Calu3 (cell line): ENCODE data around the gene HRH2. TPM values are rescaled to one million over a fixed set of nuclear protein-coding genes. Genes with fewer than 3 reads are reported as not detected.
"Not testable (repeated sequence)": the region's sequence is repeated elsewhere in the genome, so short reads cannot be mapped to it uniquely, and the experiment has no call there.

Experiments used
- BruUV-seq: library from RNA; stranded (reverse); fragments of 400-500 nt; replicated peaks from 2 replicates; lab custom pipeline; 2021; lab: Mats Ljungman, UMichigan
- CTCF ChIA-PET: fragments of 300-600 bp; sonication (Branson Sonifier 250); formaldehyde crosslinking; loops from one replicate; lab custom pipeline; 2022; ENCODE audit warnings: antibody characterized with exemption; lab: Charles Lee
- DNase-seq: peaks from one replicate; pipeline ENCODE4 v3.0.0; 2022
- H3K27ac Mint-ChIP-seq: one replicate; pipeline ENCODE4 v1.8.0; 2022; ENCODE audit warnings: mixed read lengths; ENCODE audit not compliant: unreplicated experiment
- H3K27me3 Mint-ChIP-seq: one replicate; pipeline ENCODE4 v1.8.0; 2022; ENCODE audit warnings: mixed read lengths; ENCODE audit not compliant: unreplicated experiment
- H3K36me3 Mint-ChIP-seq: one replicate; pipeline ENCODE4 v1.8.0; 2022; ENCODE audit warnings: mild to moderate bottlenecking, moderate library complexity, mixed read lengths; ENCODE audit not compliant: insufficient read depth, unreplicated experiment
- H3K4me1 Mint-ChIP-seq: one replicate; pipeline ENCODE4 v1.8.0; 2022; ENCODE audit warnings: mild to moderate bottlenecking, low read depth, mixed read lengths; ENCODE audit not compliant: unreplicated experiment
- H3K4me3 Mint-ChIP-seq: one replicate; pipeline ENCODE4 v1.8.0; 2022; ENCODE audit warnings: mild to moderate bottlenecking, low read depth, moderate library complexity, mixed read lengths; ENCODE audit not compliant: unreplicated experiment
- H3K9me3 Mint-ChIP-seq: one replicate; pipeline ENCODE4 v1.8.0; 2022; ENCODE audit warnings: low read depth, mixed read lengths; ENCODE audit not compliant: unreplicated experiment
- CTCF ChIP-seq: fragments of 200-600 bp; IDR thresholded peaks from one replicate; pipeline ENCODE4 v1.8.0; 2022; ENCODE audit warnings: antibody characterized with exemption; ENCODE audit not compliant: unreplicated experiment
- intact Hi-C: fragments of 100-400 bp; cut with micrococcal nuclease; formaldehyde crosslinking; loops from one replicate; pipeline ENCODE4 v1.10.0; 2022; ENCODE audit not compliant: unreplicated experiment
- total RNA-seq: library from RNA; stranded (reverse); gene quantifications from 2 replicates; pipeline ENCODE4 v1.2.3, GENCODE V29; 2022

Gene HRH2
- total RNA-seq, 1 experiment from 2014 or later: not detected

GRCh38 chr5:175614223-175614815 lies 43.6 kb upstream of the HRH2 start:
- no peak overlapping the region for H3K27ac Mint-ChIP-seq
- CTCF ChIA-PET: interaction anchor here (0.6 kb wide), 1 partner anchor 65 kb away, joined by 5 read pairs; no protein-coding TSS in a partner anchor
- no peak for TF ChIP-seq CTCF
- peaks cover 20% of the 10 kb centered on the region for H3K27me3 Mint-ChIP-seq
- H3K4me1 Mint-ChIP-seq: no peaks in the 10 kb centered on the region
- no peak for DNase-seq
- BruUV-seq: no TSS peak
- intact Hi-C loops: no loop called here
- no peaks in the 10 kb centered on the region for H3K36me3 Mint-ChIP-seq
- peaks cover 3% of the 10 kb centered on the region for H3K9me3 Mint-ChIP-seq
- H3K4me3 Mint-ChIP-seq: no peak overlapping the region

GRCh38 chr5:175614861-175615260 lies 43.0 kb upstream of the HRH2 start:
- no peak for DNase-seq
- BruUV-seq: no TSS peak
- Mint-ChIP-seq H3K27me3 (peaks cover 19% of the 10 kb centered on the region), H3K4me3 (no peak overlapping the region), H3K36me3 (no peaks in the 10 kb centered on the region), H3K9me3 (peaks cover 3% of the 10 kb centered on the region), H3K27ac (no peak overlapping the region), H3K4me1 (no peaks in the 10 kb centered on the region)
- no peak for TF ChIP-seq CTCF
- intact Hi-C loops: no loop called here
- CTCF ChIA-PET: no interaction called here

DNA sequence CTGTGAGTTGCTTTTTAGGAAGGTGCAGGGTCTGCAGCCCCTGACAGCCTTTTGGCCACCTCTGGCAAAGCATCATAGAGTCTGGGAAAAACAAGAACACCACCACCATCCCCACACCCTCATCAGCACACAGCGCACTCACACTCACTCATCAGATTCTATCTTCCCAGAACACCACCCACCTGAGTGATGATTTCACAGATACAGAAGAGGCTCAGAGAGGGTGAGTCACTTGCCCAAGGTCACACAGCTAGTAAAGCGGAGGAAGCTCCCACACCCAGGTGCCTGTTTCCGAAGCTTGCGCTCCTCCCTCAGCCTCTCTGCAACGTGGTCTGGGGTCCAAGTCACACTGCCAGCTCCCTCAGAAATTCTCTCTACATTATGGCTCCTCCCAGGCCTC lies 41.8 kb upstream of the HRH2 start:
- H3K4me1 Mint-ChIP-seq: no peaks in the 10 kb centered on the region
- intact Hi-C loops: no loop called here

GRCh38 chr5:175616527-175616926 lies 41.3 kb upstream of the HRH2 start:
- H3K27me3 Mint-ChIP-seq, H3K4me1 Mint-ChIP-seq, H3K36me3 Mint-ChIP-seq, intact Hi-C loops, H3K27ac Mint-ChIP-seq, DNase-seq, H3K9me3 Mint-ChIP-seq, BruUV-seq, CTCF ChIA-PET, H3K4me3 Mint-ChIP-seq: not testable (repeated sequence)

More for the DNA sequence above, 41.8 kb upstream of the HRH2 start:
- BruUV-seq: no TSS peak
- Mint-ChIP-seq H3K9me3 (peaks cover 3% of the 10 kb centered on the region), H3K36me3 (no peaks in the 10 kb centered on the region), H3K27me3 (peaks cover 7% of the 10 kb centered on the region), H3K27ac (no peak overlapping the region), H3K4me3 (no peak overlapping the region)
- no peak for TF ChIP-seq CTCF
- DNase-seq: no peak
- CTCF ChIA-PET: no interaction called here

DNA sequence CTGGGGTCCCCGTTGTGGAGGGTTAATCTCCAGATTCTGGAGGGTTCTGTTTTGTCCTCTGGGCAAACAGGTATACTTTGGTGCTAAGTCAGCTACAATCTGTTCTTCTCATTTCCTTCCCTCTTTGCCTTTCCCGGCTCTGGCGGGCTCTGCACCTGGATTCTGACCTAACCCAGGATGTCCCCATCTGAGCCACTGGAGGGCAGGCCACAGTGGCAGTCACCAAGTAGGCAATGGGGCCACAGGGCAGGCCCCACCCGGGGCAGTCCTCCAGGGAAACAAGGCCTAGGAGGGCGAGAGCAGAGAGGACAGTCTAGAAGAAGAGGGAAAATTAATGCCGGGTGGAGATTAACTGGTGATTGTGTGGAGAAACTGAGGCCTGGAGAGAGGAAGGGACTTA lies 40.4 kb upstream of the HRH2 start:
- Mint-ChIP-seq H3K27me3 (no peaks in the 10 kb centered on the region), H3K27ac (no peak overlapping the region), H3K4me3 (no peak overlapping the region), H3K4me1 (no peaks in the 10 kb centered on the region), H3K9me3 (peaks cover 6% of the 10 kb centered on the region), H3K36me3 (no peaks in the 10 kb centered on the region)
- intact Hi-C loops: no loop called here
- CTCF ChIA-PET: no interaction called here
- no TSS peak for BruUV-seq
- no peak for TF ChIP-seq CTCF
- no peak for DNase-seq
